Stimulated activated memory B cell treated with anti-CD40 and anti-IgM and Interleukin-4, amounts not matched to agents 10 μg/mL and 1 μg/mL and 100 μg/mL, for 72 hours (primary cell): ENCODE data around the gene PTPRN2.

Experiments
- ATAC-seq: fragments of 150-1000 bp; cut with Tn5 transposase; 2 replicates; pipeline ENCODE4 v1.10.0; 2021
- H3K27ac Mint-ChIP-seq: one replicate; pipeline ENCODE4 v1.8.0; 2022; ENCODE audit warnings: mild to moderate bottlenecking, mixed read lengths
- H3K27me3 Mint-ChIP-seq: one replicate; pipeline ENCODE4 v1.8.0; 2022; ENCODE audit warnings: mixed read lengths
- H3K36me3 Mint-ChIP-seq: one replicate; pipeline ENCODE4 v1.8.0; 2022; ENCODE audit warnings: mixed read lengths
- H3K4me1 Mint-ChIP-seq: one replicate; pipeline ENCODE4 v1.8.0; 2022; ENCODE audit warnings: mixed read lengths
- H3K4me3 Mint-ChIP-seq: one replicate; pipeline ENCODE4 v1.8.0; 2022; ENCODE audit warnings: mild to moderate bottlenecking, moderate library complexity, mixed read lengths
- H3K9me3 Mint-ChIP-seq: one replicate; pipeline ENCODE4 v1.8.0; 2022; ENCODE audit warnings: mixed read lengths

PTPRN2 gene

DNA sequence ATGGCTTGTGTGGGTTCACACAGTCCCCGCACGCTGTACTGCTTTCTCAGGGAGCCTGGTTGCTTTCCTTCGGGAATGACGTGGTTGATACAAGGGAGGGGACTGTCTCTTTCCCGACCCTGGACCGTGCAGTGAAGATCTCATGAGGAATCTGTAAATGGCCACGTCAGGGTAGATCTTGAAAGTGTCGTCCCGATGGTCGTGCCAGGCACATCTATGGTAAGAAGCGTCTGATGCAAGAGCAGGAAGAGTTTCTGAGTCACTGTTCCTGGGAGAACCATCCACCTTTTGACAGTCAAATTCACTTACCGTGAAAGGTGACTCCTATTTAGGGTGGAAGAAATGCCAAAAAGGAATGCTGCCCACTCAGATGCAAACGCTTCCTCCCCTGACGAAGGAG, 500.4 kb downstream of the PTPRN2 start:
- no peak for ATAC-seq
- H3K27me3 Mint-ChIP-seq, result no peaks in the 10 kb centered on the region
- H3K9me3 Mint-ChIP-seq, result peaks cover 33% of the 10 kb centered on the region
- H3K4me3 Mint-ChIP-seq, result no peak overlapping the region
- no peak overlapping the region for H3K27ac Mint-ChIP-seq
- H3K36me3 Mint-ChIP-seq, result no peaks in the 10 kb centered on the region
- H3K4me1 Mint-ChIP-seq, result no peaks in the 10 kb centered on the region

GRCh38 chr7:158085741-158086695, 501.6 kb downstream of the PTPRN2 start:
- H3K27ac Mint-ChIP-seq, result no peak overlapping the region
- no peaks in the 10 kb centered on the region for H3K36me3 Mint-ChIP-seq
- H3K9me3 Mint-ChIP-seq, result peaks cover 26% of the 10 kb centered on the region
- no peak for ATAC-seq
- H3K4me1 Mint-ChIP-seq, result no peaks in the 10 kb centered on the region
- no peaks in the 10 kb centered on the region for H3K27me3 Mint-ChIP-seq
- no peak overlapping the region for H3K4me3 Mint-ChIP-seq

DNA sequence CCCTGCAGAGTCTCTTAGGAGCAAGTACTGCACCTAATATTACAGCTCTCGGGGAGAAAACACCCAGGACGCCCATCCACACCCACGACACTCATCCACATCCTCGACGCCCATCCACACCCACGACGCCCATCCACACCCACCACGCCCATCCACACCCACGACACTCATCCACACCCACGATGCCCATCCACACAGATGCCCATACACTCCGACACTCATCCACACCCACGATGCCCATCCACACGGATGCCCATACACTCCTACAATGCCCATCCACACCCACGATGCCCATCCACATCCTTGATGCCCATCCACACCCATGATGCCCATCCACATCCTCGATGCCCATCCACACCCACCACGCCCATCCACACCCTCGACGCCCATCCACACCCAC, 503.1 kb downstream of the PTPRN2 start:
- no peaks in the 10 kb centered on the region for H3K36me3 Mint-ChIP-seq
- no peaks in the 10 kb centered on the region for H3K4me1 Mint-ChIP-seq
- H3K27ac Mint-ChIP-seq, result no peak overlapping the region
- H3K9me3 Mint-ChIP-seq, result peaks cover 20% of the 10 kb centered on the region
- no peak for ATAC-seq
- H3K4me3 Mint-ChIP-seq, result no peak overlapping the region
- no peaks in the 10 kb centered on the region for H3K27me3 Mint-ChIP-seq

GRCh38 chr7:158083526-158084310, 503.9 kb downstream of the PTPRN2 start:
- Mint-ChIP-seq H3K27me3 (no peaks in the 10 kb centered on the region), H3K9me3 (peaks cover 19% of the 10 kb centered on the region), H3K4me1 (no peaks in the 10 kb centered on the region), H3K27ac (no peak overlapping the region), H3K36me3 (no peaks in the 10 kb centered on the region), H3K4me3 (no peak overlapping the region)
- no peak for ATAC-seq

- no peaks in the 10 kb centered on the region for H3K36me3 Mint-ChIP-seq
- peaks cover 19% of the 10 kb centered on the region for H3K9me3 Mint-ChIP-seq
- ATAC-seq, result no peak
- no peak overlapping the region for H3K4me3 Mint-ChIP-seq
- no peaks in the 10 kb centered on the region for H3K4me1 Mint-ChIP-seq
- H3K27me3 Mint-ChIP-seq, result no peaks in the 10 kb centered on the region
- no peak overlapping the region for H3K27ac Mint-ChIP-seq
Measured at GRCh38 chr7:158082761-158083160, 504.9 kb downstream of the PTPRN2 start.

- no peak for ATAC-seq
- no peak overlapping the region for H3K27ac Mint-ChIP-seq
- no peak overlapping the region for H3K4me3 Mint-ChIP-seq
- no peaks in the 10 kb centered on the region for H3K27me3 Mint-ChIP-seq
- no peaks in the 10 kb centered on the region for H3K4me1 Mint-ChIP-seq
- H3K36me3 Mint-ChIP-seq, result no peaks in the 10 kb centered on the region
- H3K9me3 Mint-ChIP-seq, result peaks cover 16% of the 10 kb centered on the region
Measured at GRCh38 chr7:158080899-158081445, 506.7 kb downstream of the PTPRN2 start.

GRCh38 chr7:158077934-158078910, 509.4 kb downstream of the PTPRN2 start:
- ATAC-seq, result no peak
- no peaks in the 10 kb centered on the region for H3K27me3 Mint-ChIP-seq
- H3K4me3 Mint-ChIP-seq, result no peak overlapping the region
- no peaks in the 10 kb centered on the region for H3K4me1 Mint-ChIP-seq
- no peak overlapping the region for H3K27ac Mint-ChIP-seq
- H3K36me3 Mint-ChIP-seq, result no peaks in the 10 kb centered on the region
- H3K9me3 Mint-ChIP-seq, result no peaks in the 10 kb centered on the region

DNA sequence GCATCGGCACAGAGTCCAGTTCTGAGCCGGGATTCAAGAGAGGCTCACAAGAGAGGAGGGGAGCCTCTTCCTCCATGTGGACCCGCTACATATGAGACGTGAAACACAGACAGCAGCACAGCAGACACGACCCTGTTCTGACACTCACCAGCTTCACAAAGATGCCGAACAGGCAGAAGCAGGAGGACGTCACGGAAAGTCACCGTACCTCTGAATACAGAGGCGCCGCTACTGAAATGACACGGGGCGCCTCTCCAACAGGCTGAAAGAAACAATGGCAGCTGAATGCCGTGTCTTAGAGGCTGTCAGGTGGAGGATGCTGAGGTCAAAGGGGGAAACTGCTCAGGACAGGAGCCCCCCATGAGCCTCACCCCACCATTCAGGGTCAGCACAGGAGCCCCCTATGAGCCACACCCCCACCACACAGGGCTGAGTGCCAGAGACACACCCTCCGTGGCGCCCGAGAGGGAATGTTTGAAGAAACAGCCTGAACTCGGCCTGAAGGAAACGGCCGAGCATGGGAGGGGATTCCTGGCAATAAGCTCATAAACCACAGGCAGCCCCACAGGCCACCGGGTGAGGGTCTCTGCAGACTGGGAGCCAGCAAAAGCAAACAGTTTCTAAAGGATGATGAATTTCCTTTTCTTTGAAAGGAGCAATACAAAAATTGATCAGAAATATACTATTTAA, 510.3 kb downstream of the PTPRN2 start:
- H3K36me3 Mint-ChIP-seq, result no peaks in the 10 kb centered on the region
- no peak overlapping the region for H3K4me3 Mint-ChIP-seq
- no peaks in the 10 kb centered on the region for H3K9me3 Mint-ChIP-seq
- H3K4me1 Mint-ChIP-seq, result no peaks in the 10 kb centered on the region
- no peaks in the 10 kb centered on the region for H3K27me3 Mint-ChIP-seq
- no peak for ATAC-seq
- no peak overlapping the region for H3K27ac Mint-ChIP-seq

DNA sequence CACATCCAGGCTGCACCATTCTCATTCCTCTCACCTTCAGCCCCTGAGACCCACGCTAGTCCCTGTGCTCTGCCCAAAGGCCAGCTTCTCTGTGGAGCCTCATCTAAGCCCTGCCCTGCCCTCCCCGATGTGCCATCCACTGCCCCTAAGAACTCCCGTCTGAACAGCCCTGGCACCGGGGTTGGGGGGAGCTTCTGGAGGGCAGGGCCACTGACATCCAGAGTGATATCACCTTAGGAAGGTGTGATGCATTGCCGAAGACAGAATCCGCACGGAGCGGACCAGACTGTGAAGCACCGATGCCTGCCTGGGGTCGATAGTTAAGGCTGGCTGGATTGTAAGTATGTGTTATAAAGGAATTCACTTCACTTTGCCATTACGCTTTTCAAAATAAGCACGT, 511.0 kb downstream of the PTPRN2 start:
- H3K36me3 Mint-ChIP-seq, result no peaks in the 10 kb centered on the region
- H3K4me1 Mint-ChIP-seq, result no peaks in the 10 kb centered on the region
- no peak for ATAC-seq
- no peaks in the 10 kb centered on the region for H3K27me3 Mint-ChIP-seq
- H3K4me3 Mint-ChIP-seq, result no peak overlapping the region
- H3K27ac Mint-ChIP-seq, result no peak overlapping the region
- no peaks in the 10 kb centered on the region for H3K9me3 Mint-ChIP-seq

DNA sequence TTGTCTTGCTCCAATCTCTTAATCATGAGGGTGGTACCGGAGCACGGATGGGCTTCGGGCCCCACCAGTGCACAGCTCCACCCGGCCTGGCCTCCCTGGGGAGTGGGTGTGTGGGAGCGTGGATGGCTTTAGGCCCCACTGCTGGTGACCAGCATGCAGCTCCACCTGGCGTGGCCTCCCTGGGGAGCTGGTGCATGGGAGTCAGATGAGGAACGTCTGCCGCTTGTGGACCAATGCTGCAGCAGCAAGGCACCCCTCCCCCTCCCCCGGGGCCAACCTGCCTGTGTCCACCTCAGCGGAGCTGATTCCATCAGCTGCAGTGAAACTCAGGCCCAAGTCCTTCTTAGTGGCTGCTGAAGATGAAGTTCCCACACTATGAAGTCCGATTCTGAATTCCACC, 511.4 kb downstream of the PTPRN2 start:
- no peak overlapping the region for H3K27ac Mint-ChIP-seq
- ATAC-seq, result no peak

DNA sequence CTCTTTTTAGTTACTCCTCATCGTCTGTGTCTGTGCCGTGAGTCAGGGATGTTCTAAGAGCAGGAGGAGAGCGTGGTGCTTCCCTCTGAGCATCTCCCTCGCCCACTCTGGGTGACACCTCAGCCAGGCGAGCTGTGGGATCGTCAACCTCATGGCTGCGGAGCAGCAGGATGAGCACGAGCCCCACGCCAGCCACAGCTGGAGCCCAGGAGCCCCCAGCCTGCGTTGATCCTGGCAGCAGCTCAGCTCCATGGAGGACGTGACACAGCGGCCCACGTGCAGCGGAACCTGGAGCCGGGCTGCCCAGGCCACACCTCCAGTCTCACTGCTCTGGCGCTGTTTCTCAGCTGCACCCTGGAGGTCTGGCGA, 512.0 kb downstream of the PTPRN2 start:
- Mint-ChIP-seq H3K9me3 (peaks cover 5% of the 10 kb centered on the region), H3K4me3 (no peak overlapping the region), H3K27ac (no peak overlapping the region), H3K27me3 (no peaks in the 10 kb centered on the region), H3K36me3 (no peaks in the 10 kb centered on the region), H3K4me1 (no peaks in the 10 kb centered on the region)
- no peak for ATAC-seq

More for the DNA sequence above, 511.4 kb downstream of the PTPRN2 start:
- H3K4me1 Mint-ChIP-seq, result no peaks in the 10 kb centered on the region
- H3K36me3 Mint-ChIP-seq, result no peaks in the 10 kb centered on the region
- peaks cover 4% of the 10 kb centered on the region for H3K9me3 Mint-ChIP-seq
- no peak overlapping the region for H3K4me3 Mint-ChIP-seq
- no peaks in the 10 kb centered on the region for H3K27me3 Mint-ChIP-seq

GRCh38 chr7:158074896-158075632, 512.6 kb downstream of the PTPRN2 start:
- peaks cover 7% of the 10 kb centered on the region for H3K9me3 Mint-ChIP-seq
- H3K27me3 Mint-ChIP-seq, result no peaks in the 10 kb centered on the region
- no peak overlapping the region for H3K4me3 Mint-ChIP-seq
- ATAC-seq, result no peak
- H3K27ac Mint-ChIP-seq, result no peak overlapping the region
- no peaks in the 10 kb centered on the region for H3K4me1 Mint-ChIP-seq
- no peaks in the 10 kb centered on the region for H3K36me3 Mint-ChIP-seq

GRCh38 chr7:158073845-158074840, 513.5 kb downstream of the PTPRN2 start:
- ATAC-seq, result no peak
- Mint-ChIP-seq H3K27ac (no peak overlapping the region), H3K9me3 (peaks cover 12% of the 10 kb centered on the region)

More at GRCh38 chr7:158073845-158074840, 513.5 kb downstream of the PTPRN2 start:
- no peaks in the 10 kb centered on the region for H3K27me3 Mint-ChIP-seq
- H3K4me1 Mint-ChIP-seq, result no peaks in the 10 kb centered on the region
- H3K4me3 Mint-ChIP-seq, result no peak overlapping the region
- H3K36me3 Mint-ChIP-seq, result no peaks in the 10 kb centered on the region
